Non-pigmented ciliary epithelial cell (primary cell): ENCODE measurements around the gene TIAM1.

Experiments
- DNase-seq: peaks from one replicate; pipeline ENCODE4 v3.0.0-alpha.2; 2010; ENCODE audit warnings: low read depth

TIAM1 gene

DNA sequence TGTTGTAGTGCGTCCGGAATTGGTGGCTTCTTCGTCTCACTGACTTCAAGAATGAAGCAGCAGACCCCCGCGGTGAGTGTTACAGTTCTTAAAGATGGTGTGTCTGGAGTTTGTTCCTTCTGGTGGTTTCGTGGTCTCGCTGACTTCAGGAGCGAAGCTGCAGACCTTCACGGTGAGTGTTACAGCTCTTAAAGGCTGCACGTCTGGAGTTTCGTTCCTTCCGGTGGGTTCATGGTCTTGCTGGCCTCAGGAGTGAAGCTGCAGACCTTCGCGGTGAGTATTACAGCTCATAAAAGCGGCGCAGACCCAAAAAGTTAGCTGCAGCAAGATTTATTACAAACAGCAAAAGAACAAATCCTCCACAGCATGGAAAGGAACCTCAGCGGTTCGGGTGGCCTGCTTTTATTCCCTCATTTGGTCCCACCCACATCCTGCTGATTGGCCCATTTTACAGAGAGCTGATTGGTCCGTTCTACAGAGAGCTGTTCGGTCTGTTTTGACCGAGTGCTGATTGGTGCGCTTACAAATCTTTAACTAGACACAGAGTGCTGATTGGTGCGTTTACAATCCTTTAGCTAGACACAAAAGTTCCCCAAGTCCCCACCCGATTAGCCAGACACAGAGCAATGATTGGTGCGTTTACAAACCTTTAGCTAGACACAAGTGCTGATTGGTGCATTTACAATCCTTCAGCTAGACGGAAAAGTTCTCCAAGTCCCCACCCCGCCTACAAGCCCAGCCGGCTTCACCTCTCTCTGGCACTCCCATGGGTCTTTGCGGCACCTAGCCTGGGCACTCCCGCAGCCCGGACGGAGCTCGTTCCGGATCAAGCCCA is 256.2 kb downstream of the TIAM1 start:
- DNase-seq, result no peak

DNA sequence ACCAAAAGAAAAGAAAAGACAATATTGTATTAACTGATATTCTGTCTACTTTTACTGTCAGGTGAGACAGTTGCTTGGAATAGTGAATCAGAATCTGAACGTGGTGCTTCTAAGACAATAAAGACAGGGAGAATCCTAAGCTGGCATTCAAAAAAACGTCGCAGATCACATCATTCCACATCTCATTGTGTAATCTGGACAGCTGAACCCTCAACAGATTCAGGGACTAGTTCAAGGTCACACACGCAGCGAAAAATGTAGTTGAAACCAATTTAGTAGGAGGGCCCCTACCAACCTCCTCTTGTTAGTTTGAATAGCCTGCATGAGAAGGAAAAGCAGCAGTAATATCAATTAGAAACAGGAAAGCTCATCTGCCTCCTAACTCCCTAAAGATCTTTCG is 259.4 kb downstream of the TIAM1 start:
- no peak for DNase-seq

DNA sequence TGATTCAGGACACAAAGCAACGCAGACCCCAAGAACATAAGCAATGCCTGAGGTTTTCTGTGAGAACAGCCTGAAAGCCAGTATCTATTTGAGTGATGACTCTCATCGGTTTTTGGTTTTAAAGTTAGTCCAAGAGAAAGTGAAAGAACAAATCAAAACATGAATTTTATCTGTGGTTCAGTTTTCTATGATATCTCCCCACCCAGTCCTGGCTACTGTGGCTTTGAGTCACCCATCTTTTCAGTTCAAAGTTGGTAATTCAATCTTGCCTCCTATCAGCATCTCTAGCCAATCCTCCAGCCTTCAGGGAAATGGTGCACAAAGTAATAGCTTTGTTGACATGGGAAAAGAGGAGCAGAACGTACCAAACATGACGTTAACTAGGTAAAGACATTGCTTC is 265.3 kb downstream of the TIAM1 start:
- DNase-seq, result no peak

DNA sequence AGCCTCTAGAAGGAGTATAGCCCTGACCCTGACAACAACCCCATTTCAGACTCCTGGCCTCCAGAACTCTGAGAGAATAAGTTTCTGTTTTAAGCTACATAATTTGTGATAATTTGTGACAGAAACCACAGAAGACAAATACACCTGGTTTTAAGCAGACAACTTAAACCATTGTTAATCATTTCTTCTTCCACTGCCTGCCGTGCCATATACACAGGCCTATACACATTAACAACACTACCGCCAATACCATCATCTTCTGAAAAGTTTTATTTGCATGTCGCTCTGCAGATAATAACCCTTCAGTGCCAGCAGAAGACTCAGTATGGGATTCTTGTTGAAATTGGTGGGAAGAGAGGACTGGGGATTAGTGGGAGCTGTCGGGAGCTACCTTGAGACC is 265.8 kb downstream of the TIAM1 start:
- no peak for DNase-seq

DNA sequence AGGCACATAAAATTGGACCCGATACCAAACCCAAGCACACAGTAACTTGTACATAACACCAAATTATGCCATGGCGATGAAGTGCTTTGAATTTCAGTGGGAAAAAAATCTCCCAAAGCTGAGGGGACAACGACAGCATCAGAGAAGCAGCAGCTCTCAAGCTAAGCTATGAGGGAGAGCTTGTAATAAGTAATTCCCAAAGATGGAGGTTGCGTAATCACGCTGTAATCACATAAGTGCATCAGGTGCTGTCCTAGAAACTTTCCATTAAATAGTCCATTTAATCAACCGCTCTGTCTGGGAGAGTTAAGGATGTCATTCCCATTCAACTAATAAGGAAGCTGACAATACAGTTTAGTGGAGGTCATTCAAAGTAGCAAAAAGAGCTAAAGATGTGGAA is 268.2 kb downstream of the TIAM1 start:
- DNase-seq, result no peak

DNA sequence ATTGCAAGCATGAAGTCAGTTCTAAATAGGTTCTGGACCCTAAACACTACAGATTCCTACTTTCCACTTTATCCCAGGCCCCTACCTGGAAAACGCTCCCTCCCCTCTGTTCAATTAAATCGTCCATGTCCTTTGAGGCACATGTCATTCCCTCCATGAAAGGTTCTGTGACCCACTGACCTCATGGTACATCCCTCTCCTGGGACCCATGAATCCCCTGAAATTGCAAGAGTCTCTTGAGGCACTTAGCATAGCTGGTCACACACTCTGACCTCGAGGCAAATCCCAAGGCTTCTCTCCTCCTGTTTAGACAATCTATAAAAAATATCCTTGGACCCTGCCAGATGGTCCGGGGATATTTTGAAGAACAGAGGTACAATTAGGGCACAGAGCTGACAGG is 271.5 kb downstream of the TIAM1 start:
- no peak for DNase-seq
